NCI-H1105 treated with DMSO at 0.1 percent for 48 hours (cell line): ENCODE results near the gene LRRC66.

Source experiments
- DNase-seq: peaks from one replicate; lab custom pipeline; 2025; lab: John Stamatoyannopoulos, UW

The LRRC66 gene, protein sequence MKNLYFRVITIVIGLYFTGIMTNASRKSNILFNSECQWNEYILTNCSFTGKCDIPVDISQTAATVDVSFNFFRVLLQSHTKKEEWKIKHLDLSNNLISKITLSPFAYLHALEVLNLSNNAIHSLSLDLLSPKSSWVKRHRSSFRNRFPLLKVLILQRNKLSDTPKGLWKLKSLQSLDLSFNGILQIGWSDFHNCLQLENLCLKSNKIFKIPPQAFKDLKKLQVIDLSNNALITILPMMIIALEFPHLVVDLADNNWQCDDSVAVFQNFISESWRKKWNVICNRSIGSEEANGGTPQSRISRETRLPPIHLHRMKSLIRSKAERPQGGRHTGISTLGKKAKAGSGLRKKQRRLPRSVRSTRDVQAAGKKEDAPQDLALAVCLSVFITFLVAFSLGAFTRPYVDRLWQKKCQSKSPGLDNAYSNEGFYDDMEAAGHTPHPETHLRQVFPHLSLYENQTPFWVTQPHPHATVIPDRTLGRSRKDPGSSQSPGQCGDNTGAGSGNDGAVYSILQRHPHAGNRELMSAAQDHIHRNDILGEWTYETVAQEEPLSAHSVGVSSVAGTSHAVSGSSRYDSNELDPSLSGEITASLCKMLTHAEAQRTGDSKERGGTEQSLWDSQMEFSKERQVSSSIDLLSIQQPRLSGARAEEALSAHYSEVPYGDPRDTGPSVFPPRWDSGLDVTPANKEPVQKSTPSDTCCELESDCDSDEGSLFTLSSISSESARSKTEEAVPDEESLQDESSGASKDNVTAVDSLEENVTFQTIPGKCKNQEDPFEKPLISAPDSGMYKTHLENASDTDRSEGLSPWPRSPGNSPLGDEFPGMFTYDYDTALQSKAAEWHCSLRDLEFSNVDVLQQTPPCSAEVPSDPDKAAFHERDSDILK

DNA sequence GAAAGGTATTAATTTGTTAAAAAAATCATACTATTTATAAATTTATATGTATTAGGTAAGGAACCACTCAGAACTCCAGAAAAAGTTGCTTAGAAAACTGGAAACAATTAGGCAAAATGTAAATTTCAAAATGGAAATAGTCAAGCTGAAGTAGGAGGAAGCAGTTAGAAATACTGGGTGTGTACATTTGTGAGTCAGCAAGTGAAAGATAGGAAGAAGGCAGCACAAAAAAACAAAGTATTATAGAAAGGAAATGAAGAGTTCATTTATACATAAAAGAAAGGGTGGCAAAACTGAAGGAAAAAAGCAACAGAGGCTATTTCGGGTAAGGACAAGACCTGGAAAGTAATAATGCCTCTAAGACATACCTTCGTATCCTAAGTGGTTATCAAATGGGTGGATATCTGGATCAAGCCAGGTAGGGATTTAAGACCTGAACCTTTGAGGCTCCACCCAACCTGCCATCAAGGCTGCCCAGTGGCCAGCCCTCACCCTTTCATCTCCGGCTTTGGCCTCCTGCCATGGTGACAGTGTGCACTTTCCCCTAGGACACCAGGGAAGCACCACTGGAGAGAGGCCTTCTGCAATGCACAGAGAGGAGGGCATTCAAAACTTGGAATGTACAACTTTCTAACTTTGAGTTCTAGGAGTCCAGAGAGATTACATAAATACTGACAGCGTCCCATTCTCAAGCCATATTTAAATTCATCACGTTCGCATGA is at the start of gene LRRC66:
LRRC66 (minus strand) TSS at position 428 of the 722 bp plus-strand sequence. CDS start 2,750 bp downstream, outside the sequence.
- DNase-seq: no peak

DNA sequence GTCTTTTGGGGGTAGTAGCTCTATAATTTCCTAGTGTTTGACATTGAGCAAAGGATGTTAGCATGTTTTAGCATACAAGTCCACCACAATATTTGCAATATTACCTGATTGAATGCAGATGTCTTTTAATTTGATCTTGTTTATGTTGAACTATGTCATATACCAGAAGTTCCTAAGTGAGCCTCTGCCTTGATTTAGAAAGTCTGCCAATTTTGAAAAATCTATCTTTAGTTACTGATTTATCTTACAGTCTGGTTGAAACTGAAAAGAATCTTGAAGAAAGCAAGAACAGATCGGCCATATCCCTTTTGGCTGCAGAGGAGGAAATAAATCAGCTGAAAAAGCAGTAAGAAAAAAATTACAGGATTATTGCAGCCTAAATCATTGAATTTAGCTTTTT is 49.4 kb upstream of the LRRC66 start:
- no peak for DNase-seq

DNA sequence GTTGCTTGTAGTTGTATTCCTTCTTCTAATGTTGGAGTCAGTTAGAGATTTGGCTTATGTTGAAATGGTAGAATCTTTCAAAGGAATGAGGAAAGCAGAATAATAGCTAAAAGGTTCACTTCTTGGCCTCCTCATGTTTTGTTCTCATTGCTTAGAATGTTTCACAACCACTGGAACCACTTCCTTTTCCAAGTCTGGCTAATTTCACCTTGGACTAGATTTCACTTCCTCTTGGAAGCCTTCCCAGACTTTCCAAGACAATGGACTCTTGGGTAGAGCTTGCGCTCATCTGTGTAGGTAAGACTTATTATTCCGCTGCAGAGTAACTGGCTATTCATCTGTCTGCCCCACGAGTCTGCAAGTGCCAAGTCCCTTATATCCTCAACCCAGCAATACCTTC is 39.2 kb upstream of the LRRC66 start:
- no peak for DNase-seq

DNA sequence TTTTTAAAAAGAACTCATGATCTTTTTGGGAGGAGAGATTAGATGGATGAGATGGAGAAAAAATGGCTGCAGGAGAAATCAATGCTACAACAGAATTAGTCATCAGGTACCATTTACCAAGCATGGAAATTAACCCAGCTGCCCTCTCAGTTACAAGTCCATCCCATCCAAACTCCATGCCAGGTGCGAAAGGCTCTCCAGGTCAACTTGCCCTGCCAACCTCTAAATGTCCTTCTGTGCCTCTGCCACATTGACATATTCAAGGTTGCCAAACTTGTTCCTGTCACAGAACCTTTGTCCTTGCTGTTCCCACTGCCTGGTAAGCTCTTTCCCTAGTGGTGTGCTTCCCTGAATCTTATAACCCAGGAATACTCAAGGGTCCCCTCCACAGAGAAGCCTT is 38.1 kb upstream of the LRRC66 start:
- no peak for DNase-seq

DNA sequence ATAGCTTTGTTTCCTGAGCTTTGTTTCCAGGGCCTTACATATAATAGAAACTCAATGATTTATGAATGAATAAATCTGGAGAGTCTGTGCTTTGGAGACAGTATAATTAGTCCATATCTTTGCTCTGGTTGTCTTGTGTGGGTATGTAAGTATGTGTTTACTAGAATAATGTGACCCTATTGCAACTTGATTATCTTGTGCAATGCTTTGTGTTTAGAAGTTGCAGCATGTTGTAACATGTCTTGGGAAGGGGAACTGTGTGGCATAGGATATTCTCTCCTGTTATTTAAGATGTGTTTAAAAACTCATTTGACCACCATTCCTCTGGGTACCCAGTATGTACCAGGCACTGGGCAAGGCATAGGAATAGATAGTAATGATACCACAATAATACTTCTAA is 37.0 kb upstream of the LRRC66 start:
- no peak for DNase-seq

DNA sequence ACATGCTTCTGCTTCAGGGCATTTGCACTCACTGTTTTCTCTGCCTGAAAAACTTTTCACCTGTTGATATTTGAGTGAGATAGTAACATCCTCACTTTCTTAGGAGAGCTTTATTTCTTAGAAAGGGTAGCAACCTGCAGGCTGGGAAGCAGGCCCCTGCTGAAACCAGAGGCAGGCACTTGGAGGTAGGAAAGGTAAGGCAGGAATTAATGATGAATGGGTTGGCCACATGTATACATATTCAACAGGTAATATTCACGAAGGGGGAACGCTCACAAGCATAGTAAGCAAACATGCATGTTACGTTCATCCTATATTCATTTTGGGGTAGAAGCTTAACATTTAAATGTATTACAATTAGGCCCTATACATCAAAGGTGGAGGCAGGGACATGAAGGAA is 34.1 kb upstream of the LRRC66 start:
- DNase-seq: no peak

DNA sequence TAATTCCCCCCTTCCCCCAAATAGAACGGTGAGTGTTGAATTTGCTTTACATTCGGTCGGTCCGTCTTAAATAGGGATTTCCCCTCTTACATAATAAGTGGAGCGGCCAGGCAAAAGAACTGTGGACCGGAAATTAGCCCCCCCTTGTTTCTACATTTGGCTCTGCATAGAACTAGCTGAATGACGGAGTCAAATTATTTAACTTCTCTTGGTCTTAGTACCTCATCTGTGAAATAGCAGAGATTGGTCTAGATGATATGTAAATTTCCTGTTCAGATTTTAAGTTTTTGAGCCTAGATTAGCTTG is 32.3 kb upstream of the LRRC66 start:
- no peak for DNase-seq

DNA sequence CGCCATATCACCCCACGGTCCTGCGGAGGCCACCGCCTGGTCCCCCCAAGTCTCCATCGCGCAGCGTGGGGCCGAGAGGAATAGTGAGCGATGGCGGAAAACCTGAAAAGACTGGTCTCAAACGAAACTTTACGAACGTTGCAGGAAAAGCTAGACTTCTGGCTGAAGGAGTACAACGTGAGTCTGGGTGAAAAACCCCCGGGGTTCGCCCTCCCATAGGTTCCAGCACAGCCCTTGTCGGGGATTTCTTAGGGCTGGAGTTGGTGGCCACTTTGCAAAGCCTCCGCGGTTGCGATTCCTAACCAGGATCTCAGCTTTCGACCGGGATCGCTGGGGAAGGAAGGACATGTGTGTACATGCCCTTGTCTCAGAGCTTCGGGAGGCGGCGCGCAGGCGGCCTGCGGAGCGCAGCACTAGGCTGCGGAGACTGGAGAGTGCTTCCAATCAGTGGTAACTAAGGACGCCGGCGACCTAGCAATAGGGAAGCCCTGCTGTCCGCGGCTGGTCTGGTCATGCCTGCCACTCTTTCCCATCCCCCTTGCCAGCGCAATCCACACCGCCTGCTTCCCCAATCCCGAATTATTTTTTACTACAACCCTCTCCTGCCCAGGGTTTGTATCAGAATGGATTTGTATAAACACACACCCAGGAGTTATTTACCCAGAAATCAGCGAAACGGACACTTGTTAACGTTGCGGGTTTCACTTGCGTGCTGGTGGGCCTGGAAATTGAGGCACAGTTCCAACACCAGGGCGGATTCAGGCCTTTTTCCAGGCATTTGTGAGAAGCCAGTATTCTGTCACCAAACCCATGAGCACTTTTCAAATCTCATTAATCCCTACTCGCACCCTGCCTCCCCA is 31.7 kb upstream of the LRRC66 start:
- peak; percentile 74 for DNase-seq

DNA sequence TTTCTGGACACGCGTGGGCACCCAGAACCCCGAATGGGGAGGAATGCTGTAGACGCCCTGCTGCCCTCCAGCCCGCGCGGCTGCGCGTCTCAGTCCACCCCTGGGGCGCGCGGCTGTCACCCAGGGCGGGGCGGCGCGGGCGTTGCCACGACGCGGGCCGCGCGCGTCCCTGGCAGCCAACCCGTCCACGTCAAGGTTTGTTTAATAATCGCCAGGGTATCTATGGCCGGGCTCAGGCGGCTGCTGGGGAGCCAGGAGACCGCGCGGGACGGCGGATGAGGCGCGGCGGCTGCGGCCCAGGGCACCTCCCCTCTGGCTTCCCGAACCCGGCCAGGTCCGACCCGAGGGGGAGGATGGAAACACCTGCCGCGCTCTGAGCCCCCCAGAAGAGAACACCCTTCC is 31.1 kb upstream of the LRRC66 start, which contains the start of gene SPATA18:
SPATA18 (plus strand) TSS at position 92 of the 402 bp plus-strand sequence. CDS start 401 bp downstream, outside the sequence.
- no peak for DNase-seq

DNA sequence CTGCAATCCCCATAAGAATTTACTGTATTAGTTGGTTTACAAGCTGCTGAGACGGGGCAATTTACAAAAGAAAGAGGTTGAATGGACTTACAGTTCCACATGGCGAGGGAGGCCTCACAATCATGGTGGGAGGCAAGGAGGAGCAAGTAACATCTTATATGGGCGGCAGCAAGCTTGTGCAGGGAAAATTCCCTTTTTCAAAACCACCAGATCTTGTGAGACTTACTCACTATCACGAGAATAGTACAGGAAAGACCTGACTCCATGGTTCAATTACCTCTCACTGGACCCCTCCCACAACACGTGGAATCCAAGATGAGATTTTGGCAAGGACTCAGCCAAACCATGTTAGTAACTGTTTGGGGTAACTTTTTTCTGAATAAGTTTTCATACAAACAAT is 29.1 kb upstream of the LRRC66 start:
- DNase-seq: no peak

DNA sequence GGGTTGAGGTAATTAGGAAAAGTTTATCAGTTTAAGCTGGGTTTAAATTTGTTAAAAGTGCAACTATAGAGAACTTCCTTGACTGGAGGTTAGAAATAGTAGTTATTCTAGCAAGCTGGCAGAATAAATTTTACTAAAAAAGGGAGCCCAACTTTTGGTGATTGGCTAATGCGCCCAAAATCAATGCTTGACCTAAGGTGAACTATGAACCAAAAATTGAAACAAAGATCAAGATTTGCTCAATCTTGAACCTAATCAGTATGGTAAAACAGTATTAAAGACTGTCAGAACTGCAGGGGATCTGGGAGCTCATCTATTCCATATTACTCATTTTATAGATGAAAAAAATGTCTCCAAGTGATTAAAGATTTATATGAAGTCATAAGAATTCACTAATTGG is 24.9 kb upstream of the LRRC66 start:
- DNase-seq: no peak

DNA sequence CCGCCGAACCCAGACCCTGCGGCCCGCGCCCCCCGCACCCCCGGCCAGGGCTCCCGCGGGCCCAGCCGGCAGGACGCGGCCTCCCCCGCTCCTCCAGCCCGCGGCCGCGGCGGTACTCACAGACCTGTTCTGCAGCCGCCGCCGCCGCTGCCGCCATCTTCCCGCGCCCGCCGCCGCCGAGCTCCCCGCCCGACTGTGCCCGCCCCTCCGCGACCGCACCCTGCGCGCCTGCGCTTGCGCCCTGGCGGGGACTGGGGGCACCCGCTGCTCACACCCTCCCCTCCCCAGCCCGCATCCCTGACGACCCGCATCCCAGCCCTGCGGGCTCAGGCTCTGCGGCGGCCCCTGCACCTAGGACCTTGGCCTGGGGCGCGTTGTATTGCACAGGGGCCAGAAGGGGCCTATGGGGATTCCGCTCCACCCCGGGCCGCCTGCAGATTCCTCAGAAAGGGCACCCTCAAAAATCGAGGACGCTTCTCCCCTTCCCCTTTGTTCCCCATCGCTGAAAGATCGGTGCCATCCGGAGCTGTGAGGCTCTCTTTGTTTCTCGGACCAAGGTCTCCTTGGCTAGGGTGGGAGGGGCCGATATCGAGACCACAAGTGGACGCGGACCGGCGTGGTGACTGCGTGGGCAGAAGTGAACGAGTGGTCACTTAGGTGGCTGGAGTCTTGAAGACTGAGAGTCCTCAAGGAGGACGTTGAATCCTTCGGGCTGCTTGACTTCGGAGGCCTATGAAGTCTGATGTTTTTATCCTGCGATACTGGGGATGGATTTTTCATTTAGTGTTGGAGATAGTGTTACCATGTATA is 18.1 kb upstream of the LRRC66 start, which contains the start of gene SGCB:
SGCB (minus strand) TSS at position 197 of the 810 bp plus-strand sequence; CDS start at position 157, 40 bp downstream.
- DNase-seq: peak; percentile 41

DNA sequence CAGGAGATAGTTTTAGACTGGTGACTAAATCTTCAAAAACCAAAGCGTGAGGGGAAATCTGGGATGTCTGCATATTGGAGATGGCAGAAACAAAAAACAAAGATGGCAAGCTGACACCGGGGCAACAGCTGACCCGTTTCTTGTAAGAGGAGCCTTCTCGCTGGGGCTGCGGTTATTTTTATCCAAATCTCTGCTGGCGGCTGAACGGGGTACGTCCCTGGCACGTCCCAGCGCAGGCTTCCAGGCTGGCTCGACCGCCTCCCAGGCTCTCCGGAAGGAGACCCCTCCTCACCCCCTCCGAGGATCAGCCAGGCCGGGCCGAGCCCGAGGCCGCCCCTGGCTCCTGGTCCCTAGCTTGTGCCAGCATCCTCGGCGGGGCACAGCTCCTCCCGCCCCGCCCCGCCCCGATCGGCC is 17.5 kb upstream of the LRRC66 start:
- peak; percentile 33 for DNase-seq

DNA sequence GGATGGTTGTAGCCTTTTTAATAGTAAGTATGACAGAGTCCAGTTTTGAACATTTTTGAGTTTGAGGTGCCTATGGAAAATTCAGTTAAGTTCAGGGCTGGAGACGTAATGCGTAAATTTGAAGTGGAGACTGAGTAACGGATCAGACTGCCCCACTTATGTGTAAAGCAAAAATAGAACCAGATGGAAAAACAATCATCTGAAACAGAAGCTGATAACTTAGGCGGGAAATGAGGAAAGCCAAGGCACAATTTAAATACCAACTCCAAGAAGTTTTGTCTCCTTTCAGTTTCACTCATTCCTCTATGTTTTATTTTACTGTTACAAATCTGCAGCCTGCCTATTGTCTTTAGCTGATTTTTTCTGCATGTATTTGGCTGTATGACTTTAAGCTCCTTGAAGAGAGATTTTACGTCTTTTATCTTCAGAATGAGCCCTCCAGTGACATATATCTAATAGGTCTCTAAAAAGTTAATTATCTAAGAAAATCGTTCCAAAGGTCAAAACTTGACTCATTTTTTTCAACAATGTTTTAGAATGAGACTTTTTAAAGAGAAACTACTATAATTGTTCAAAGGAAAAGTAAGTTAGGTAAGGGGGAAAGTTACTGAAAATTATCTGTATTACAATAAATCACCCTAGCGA is 16.8 kb upstream of the LRRC66 start:
- DNase-seq: no peak

DNA sequence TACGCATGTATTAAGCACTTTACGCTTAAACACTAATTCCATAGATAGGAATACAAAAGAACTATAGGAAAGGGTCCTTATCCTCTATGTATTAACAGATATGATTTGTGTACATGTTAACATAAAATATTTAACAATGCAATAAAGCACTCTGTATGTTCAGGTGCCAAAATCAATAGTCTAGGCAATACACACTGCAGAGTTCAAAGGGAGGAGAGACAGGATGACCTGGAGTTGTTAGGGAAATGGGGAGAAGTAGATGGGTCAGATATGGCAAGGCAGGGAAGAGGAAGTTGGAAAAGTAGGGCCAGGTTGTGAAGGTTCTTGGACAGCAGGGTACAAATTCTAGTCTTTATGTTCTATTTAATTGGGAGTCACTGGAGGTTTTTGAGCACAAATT is 15.0 kb upstream of the LRRC66 start:
- no peak for DNase-seq

DNA sequence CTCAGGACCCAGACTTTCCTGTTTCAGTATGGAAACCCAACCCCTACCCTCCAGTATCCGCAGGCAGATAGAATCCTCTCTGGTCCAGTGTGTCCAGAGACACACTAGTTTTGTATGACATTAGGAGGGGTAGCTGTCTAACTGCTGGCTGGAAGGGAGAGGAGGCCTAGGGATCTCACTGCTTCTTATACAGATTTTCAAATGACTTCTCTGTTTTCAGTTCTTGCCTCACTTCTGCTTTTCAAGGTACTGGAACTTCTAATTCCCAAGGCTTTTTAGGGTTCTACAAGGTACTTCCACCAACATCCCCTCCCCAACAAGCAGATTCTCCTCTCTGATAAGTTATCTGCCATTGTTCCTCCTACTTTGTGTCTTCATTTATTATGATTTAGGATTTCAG is 11.8 kb upstream of the LRRC66 start:
- DNase-seq: no peak

DNA sequence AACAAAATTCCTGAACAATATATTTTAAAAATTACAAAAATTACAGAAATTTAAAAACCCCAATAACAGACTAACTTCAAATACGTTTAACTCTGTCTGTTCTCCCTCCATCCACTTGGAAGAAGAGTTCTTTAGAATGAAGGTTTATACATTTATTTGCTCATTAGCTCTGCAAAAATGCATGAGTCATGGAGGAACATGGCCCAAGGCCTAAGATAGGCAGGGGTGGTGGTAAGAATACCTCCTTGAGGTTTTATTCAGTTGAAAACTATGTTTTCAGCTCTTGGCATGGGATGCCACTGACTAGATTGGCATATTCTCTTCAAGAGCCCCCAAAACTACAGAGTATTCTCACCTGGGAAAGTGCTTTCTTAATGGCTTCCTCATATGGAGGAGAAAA is 8.8 kb upstream of the LRRC66 start:
- DNase-seq: no peak

DNA sequence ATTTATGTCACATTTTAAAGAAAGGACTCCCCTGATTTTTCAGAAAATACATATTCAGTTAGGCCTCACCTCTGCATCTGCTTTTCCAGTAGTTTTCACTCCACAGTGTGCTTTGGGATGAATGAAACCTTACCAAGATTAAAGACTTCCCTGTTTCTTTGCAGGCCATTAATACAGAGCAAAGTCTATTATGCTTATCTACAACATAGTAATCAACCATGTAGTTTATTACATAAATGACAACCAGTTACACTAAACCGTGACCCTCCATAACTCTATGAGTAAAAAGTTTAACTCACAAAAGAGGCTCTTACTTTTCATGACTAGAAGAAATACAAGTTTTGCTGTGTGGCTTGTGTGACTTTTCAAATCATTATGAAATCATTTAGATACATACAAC is 2.3 kb downstream of the LRRC66 start:
- DNase-seq: no peak

DNA sequence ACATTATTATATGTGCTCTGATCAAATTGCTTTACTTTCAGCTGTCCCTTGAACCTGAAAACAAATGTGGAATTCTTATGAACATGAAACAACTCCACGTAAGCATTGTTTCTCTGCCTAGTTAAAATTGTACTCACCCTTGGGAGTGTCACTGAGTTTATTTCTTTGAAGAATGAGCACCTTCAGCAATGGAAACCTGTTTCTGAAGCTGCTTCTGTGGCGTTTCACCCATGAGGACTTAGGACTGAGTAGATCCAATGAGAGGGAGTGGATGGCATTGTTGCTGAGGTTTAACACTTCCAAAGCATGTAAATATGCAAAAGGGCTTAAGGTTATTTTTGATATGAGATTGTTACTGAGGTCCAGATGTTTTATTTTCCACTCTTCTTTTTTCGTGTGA is 3.2 kb downstream of the LRRC66 start:
- DNase-seq: no peak

DNA sequence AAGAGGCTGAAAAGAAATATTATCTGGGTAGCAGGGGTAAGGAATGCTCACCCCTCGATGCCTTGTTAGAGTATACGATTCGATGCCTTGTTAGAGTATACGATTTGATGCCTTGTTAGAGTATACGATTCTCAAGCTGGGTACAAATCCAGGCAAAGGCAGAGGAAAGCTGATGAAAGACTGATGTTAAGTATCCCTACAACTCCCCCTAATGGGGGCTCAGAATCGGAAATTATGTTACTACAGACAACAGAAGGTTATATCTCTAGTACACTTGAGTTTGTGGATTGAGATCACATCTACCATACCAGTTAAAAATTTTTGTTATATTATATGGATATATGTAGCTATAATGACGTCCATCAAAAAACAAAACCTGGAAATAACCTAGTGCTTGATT is 4.8 kb downstream of the LRRC66 start:
- DNase-seq: no peak
